Stimulated activated CD4-positive, alpha-beta T cell treated with anti-CD3 and anti-CD28 coated beads, Interleukin-1b, Interleukin-23, amount 100 ng/mL, for 24 hours (primary cell): Measurements from ENCODE around the gene ZFR.

Source experiments
- DNase-seq, 4 experiments: peaks; one replicate each; pipeline ENCODE4 v3.0.0-alpha.2; 2020; ENCODE audit warnings: low read depth in 4 of 4, low spot score in 1 of 4

ZFR gene

GRCh38 chr5:32365623-32366022, 78.9 kb downstream of the ZFR start:
- DNase-seq: no peak

- no peak for DNase-seq
Measured at GRCh38 chr5:32363030-32363429, 81.5 kb downstream of the ZFR start.

GRCh38 chr5:32362527-32362926, 82.0 kb downstream of the ZFR start:
- no peak for DNase-seq

GRCh38 chr5:32360906-32361305, 83.6 kb downstream of the ZFR start:
- no peak for DNase-seq

GRCh38 chr5:32358611-32359010, 85.9 kb downstream of the ZFR start:
- no peak for DNase-seq

- DNase-seq: no peak
Measured at GRCh38 chr5:32357658-32358057, 86.9 kb downstream of the ZFR start.

- no peak for DNase-seq
Measured at GRCh38 chr5:32355686-32356085, 88.9 kb downstream of the ZFR start.

- no peak for DNase-seq
Measured at GRCh38 chr5:32353420-32353819, 91.1 kb downstream of the ZFR start.

- no peak for DNase-seq
Measured at GRCh38 chr5:32352685-32353084, 91.9 kb downstream of the ZFR start.

GRCh38 chr5:32346869-32347268, 97.7 kb downstream of the ZFR start:
- DNase-seq: no peak

- DNase-seq: no peak
Measured at GRCh38 chr5:32343058-32343672, 101.4 kb downstream of the ZFR start.

GRCh38 chr5:32342656-32343055, 101.9 kb downstream of the ZFR start:
- DNase-seq: no peak

- DNase-seq: no peak
Measured at GRCh38 chr5:32339878-32340277, 104.7 kb downstream of the ZFR start.

- DNase-seq: no peak
Measured at GRCh38 chr5:32339198-32339597, 105.3 kb downstream of the ZFR start.

GRCh38 chr5:32332966-32333365, 111.6 kb downstream of the ZFR start:
- no peak for DNase-seq

- no peak for DNase-seq
Measured at GRCh38 chr5:32332361-32332760, 112.2 kb downstream of the ZFR start.

- no peak for DNase-seq
Measured at GRCh38 chr5:32331935-32332274, 112.6 kb downstream of the ZFR start.

- DNase-seq: no peak
Measured at GRCh38 chr5:32331217-32331934, 113.2 kb downstream of the ZFR start.

- no peak for DNase-seq
Measured at GRCh38 chr5:32330126-32330971, 114.2 kb downstream of the ZFR start.

GRCh38 chr5:32329395-32329834, 115.1 kb downstream of the ZFR start:
- DNase-seq: peak in 3 of 4 experiments; percentile 21 to 28 (median 21)

GRCh38 chr5:32326216-32326772, 118.2 kb downstream of the ZFR start:
- no peak for DNase-seq

GRCh38 chr5:32325616-32326015, 118.9 kb downstream of the ZFR start:
- DNase-seq: no peak
